Left lung (tissue), 10 donors: ENCODE results near the gene TCF19. TPM values are rescaled to one million over a fixed set of nuclear protein-coding genes. Genes with fewer than 3 reads are reported as not detected.

ENCODE experiments used
- ATAC-seq: fragments of 200-7000 bp; cut with Tn5 transposase; one replicate; pipeline ENCODE4 v1.9.1; 2020; ENCODE audit warnings: moderate library complexity
- DNase-seq, 4 donors: peaks; one replicate each; pipeline ENCODE4 v3.0.0-alpha.2; 2013 to 2020
- H3K27ac ChIP-seq, 2 donors: fragments of 200-600 bp; sonication (generic) in 1 of 2; one replicate each; pipeline versions ENCODE4 v1.5.0 to v1.8.0; 2020 to 2021
- H3K27me3 ChIP-seq, 2 donors: fragments of 200-600 bp; sonication (generic) in 1 of 2; one replicate each; pipeline versions ENCODE4 v1.5.0 to v1.8.0; 2020 to 2021
- H3K36me3 ChIP-seq, 2 donors: fragments of 200-600 bp; sonication (generic) in 1 of 2; one replicate each; pipeline versions ENCODE4 v1.5.0 to v1.8.0; 2020 to 2021
- H3K4me1 ChIP-seq, 2 donors: fragments of 200-600 bp; one replicate each; pipeline ENCODE4 v1.8.0; 2021
- H3K4me3 ChIP-seq, 2 donors: fragments of 200-600 bp; sonication (generic) in 1 of 2; one replicate each; pipeline versions ENCODE4 v1.5.0 to v1.8.0; 2020 to 2021; ENCODE audit warnings: mild to moderate bottlenecking in 1 of 2
- H3K9me3 ChIP-seq, 2 donors: fragments of 200-600 bp; sonication (generic) in 1 of 2; one replicate each; pipeline versions ENCODE4 v1.5.0 to v1.8.0; 2020 to 2021
- CTCF ChIP-seq, 2 donors: fragments of 200-600 bp; sonication (generic) in 1 of 2; IDR thresholded peaks; one replicate each; pipeline versions ENCODE4 v1.5.0 to v1.8.0; 2021; ENCODE audit warnings: antibody characterized with exemption in 2 of 2
- intact Hi-C, 2 donors: fragments of 100-400 bp; cut with DNase I; formaldehyde crosslinking; loops; one replicate each; pipeline versions ENCODE4 v1.11.2 to v1.14.2; 2022
- polyA plus RNA-seq, 6 donors: library from polyadenylated mRNA; unstranded; fragments of 120-200 nt; gene quantifications; one replicate each; pipeline ENCODE4 v1.2.1, GENCODE V29; 2013; ENCODE audit not compliant: insufficient read length in 6 of 6
- total RNA-seq, 2 donors: library from RNA; stranded (reverse); fragmentation: NEBNext Ultra II Directional; extraction: Animal tissue kit (Norgen Biotek cat#: 25700); gene quantifications; one replicate each; pipeline ENCODE4 v1.2.1, GENCODE V29; 2021
- donor health status: DM: no; HTN: yes; CAD: no.
- donor health status: DM: no; HTN: no; CAD: no.

The TCF19 gene
- total and polyA plus RNA-seq, 8 donors: 15.8 to 26.4 (median 18.2) TPM

- no peaks in the 10 kb centered on the region for H3K27me3 ChIP-seq
- no peak for TF ChIP-seq CTCF (IDR thresholded peaks at IDR 0.05)
- H3K4me1 ChIP-seq: peaks cover 11 to 25% of the 10 kb centered on the region in 2 donors
- no peaks in the 10 kb centered on the region for H3K36me3 ChIP-seq
- ATAC-seq (no peak), DNase-seq (no peak)
- no peak overlapping the region for H3K27ac ChIP-seq
- intact Hi-C loops: no loop called here
- H3K4me3 ChIP-seq: no peak overlapping the region
- no peaks in the 10 kb centered on the region for H3K9me3 ChIP-seq
These were observed 41.6 kb upstream of the TCF19 start for GRCh38 chr6:31116661-31117385.

- no peak for ATAC-seq
- intact Hi-C loops: no loop called here
- H3K9me3 ChIP-seq: no peaks in the 10 kb centered on the region
These were observed 40.2 kb upstream of the TCF19 start for GRCh38 chr6:31118178-31118577.

GRCh38 chr6:31120151-31120915 is 38.1 kb upstream of the TCF19 start, which contains the start of gene CDSN:
TSS of gene CDSN (minus strand) at chr6:31120446. CDS start at chr6:31120419, 27 bp downstream.
- Histone ChIP-seq H3K27me3 (no peaks in the 10 kb centered on the region), H3K9me3 (no peaks in the 10 kb centered on the region), H3K27ac (no peak within 1 kb of the TSS), H3K4me1 (peaks cover under 1 to 34% of the 10 kb centered on the region in 2 donors), H3K4me3 (no peak within 1 kb of the TSS), H3K36me3 (no peaks in the 10 kb centered on the region)
- ATAC-seq (no peak), DNase-seq (peak in 1 of 4 donors; percentile 78)
- intact Hi-C loops: no loop called here
- TF ChIP-seq CTCF (IDR thresholded peaks at IDR 0.05): no peak

More at GRCh38 chr6:31118178-31118577, 40.2 kb upstream of the TCF19 start:
- Histone ChIP-seq H3K36me3 (no peaks in the 10 kb centered on the region), H3K4me1 (peaks cover 11 to 38% of the 10 kb centered on the region in 2 donors), H3K27me3 (no peaks in the 10 kb centered on the region), H3K27ac (no peak overlapping the region), H3K4me3 (no peak overlapping the region)
- no peak for TF ChIP-seq CTCF (IDR thresholded peaks at IDR 0.05)
- no peak for DNase-seq

GRCh38 chr6:31121131-31121790 is 37.1 kb upstream of the TCF19 start:
- no peak for TF ChIP-seq CTCF (IDR thresholded peaks at IDR 0.05)
- no peaks in the 10 kb centered on the region for H3K27me3 ChIP-seq
- no peaks in the 10 kb centered on the region for H3K9me3 ChIP-seq
- ATAC-seq: no peak
- peaks cover 0 to 29% of the 10 kb centered on the region in 2 donors for H3K4me1 ChIP-seq
- H3K27ac ChIP-seq: no peak overlapping the region
- no peak overlapping the region for H3K4me3 ChIP-seq
- H3K36me3 ChIP-seq: no peaks in the 10 kb centered on the region
- intact Hi-C loops: no loop called here
- DNase-seq: peak in 1 of 4 donors; percentile 46
